GM21619 (cell line): ENCODE data around the gene INAVA.

ENCODE experiments used
- ATAC-seq: cut with Tn5 transposase; IDR thresholded peaks from one replicate; pipeline ENCODE4 v1.9.1; 2021; ENCODE audit not compliant: unreplicated experiment

The INAVA gene

GRCh38 chr1:200894712-200895442 lies at the start of gene INAVA:
Gene INAVA (plus strand): TSS chr1:200894900. CDS start chr1:200898401, 3,501 bp downstream.
- no peak for ATAC-seq

GRCh38 chr1:200845360-200845759 lies 49.3 kb upstream of the INAVA start:
- ATAC-seq, result no peak

GRCh38 chr1:200846398-200846797 lies 48.3 kb upstream of the INAVA start:
- ATAC-seq, result no peak

GRCh38 chr1:200849430-200849829 lies 45.3 kb upstream of the INAVA start:
- no peak for ATAC-seq

GRCh38 chr1:200850554-200850953 lies 44.1 kb upstream of the INAVA start:
- ATAC-seq, result no peak

GRCh38 chr1:200856716-200857357 lies 37.9 kb upstream of the INAVA start:
- no peak for ATAC-seq

GRCh38 chr1:200857804-200858203 lies 36.9 kb upstream of the INAVA start:
- no peak for ATAC-seq

- no peak for ATAC-seq
Observed at GRCh38 chr1:200861937-200862647, 32.6 kb upstream of the INAVA start.

- no peak for ATAC-seq
Observed at GRCh38 chr1:200862713-200863415, 31.8 kb upstream of the INAVA start.

GRCh38 chr1:200866116-200866515 lies 28.6 kb upstream of the INAVA start:
- ATAC-seq, result no peak

- peak; percentile 80 for ATAC-seq
Observed at GRCh38 chr1:200866521-200866920, 28.2 kb upstream of the INAVA start.

GRCh38 chr1:200867018-200867811 lies 27.5 kb upstream of the INAVA start:
- ATAC-seq, result no peak

- no peak for ATAC-seq
Observed at GRCh38 chr1:200869376-200869752, 25.3 kb upstream of the INAVA start.

- ATAC-seq, result peak; percentile 42
Observed at GRCh38 chr1:200869753-200870391, 24.8 kb upstream of the INAVA start.

GRCh38 chr1:200872446-200873115 lies 22.1 kb upstream of the INAVA start, which contains the start of gene GPR25:
Gene GPR25 (plus strand): TSS chr1:200872981. CDS start chr1:200873038, 57 bp downstream.
- no peak for ATAC-seq

- ATAC-seq, result no peak
Observed at GRCh38 chr1:200873116-200873670, 21.5 kb upstream of the INAVA start.

- ATAC-seq, result no peak
Observed at GRCh38 chr1:200873671-200874397, 20.9 kb upstream of the INAVA start.

- ATAC-seq, result no peak
Observed at GRCh38 chr1:200874694-200875093, 20.0 kb upstream of the INAVA start.
